AG09309 (cell line): ENCODE results near the gene CHRM2.

ENCODE experiments used
- DNase-seq: peaks from one replicate; pipeline ENCODE4 v3.0.0-alpha.2; 2010; ENCODE audit warnings: low read depth
- H3K4me3 ChIP-seq: 2 replicates; pipeline ENCODE4 v1.5.1; 2011; ENCODE audit warnings: mild to moderate bottlenecking, low read depth, low read length, moderate library complexity; ENCODE audit not compliant: control insufficient read depth
- TF ChIP-seq, protein P1 (sequence below): IDR thresholded peaks from 2 replicates; pipeline ENCODE4 v1.5.1; 2011; ENCODE audit warnings: mild to moderate bottlenecking, low read depth, low read length, inconsistent platforms; ENCODE audit not compliant: insufficient read depth, control insufficient read depth; ENCODE audit errors: missing control alignments

The CHRM2 gene

DNA sequence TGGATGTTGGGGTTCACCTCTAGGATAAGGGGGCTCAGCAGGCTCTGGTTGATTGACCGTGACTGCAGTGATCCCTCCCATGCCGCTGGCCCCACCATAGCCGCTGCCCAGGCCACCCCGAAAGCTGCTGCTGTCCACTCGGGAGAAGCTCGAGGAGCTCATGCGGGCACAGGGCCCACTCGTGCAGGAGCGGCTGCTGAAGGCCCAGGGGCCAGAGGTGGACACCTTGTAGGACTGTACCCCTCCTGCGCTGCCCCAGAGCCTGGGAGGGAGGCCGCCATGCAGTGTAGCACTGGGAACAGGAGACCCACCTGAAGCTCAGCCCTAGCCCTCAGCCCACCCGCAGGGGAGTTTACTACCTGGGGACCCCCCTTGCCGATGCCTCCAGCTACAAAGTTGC lies 70.0 kb downstream of the CHRM2 start:
- no peak for DNase-seq
- TF ChIP-seq, protein P1, sequence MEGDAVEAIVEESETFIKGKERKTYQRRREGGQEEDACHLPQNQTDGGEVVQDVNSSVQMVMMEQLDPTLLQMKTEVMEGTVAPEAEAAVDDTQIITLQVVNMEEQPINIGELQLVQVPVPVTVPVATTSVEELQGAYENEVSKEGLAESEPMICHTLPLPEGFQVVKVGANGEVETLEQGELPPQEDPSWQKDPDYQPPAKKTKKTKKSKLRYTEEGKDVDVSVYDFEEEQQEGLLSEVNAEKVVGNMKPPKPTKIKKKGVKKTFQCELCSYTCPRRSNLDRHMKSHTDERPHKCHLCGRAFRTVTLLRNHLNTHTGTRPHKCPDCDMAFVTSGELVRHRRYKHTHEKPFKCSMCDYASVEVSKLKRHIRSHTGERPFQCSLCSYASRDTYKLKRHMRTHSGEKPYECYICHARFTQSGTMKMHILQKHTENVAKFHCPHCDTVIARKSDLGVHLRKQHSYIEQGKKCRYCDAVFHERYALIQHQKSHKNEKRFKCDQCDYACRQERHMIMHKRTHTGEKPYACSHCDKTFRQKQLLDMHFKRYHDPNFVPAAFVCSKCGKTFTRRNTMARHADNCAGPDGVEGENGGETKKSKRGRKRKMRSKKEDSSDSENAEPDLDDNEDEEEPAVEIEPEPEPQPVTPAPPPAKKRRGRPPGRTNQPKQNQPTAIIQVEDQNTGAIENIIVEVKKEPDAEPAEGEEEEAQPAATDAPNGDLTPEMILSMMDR: no peak
- H3K4me3 ChIP-seq: no peak overlapping the region

DNA sequence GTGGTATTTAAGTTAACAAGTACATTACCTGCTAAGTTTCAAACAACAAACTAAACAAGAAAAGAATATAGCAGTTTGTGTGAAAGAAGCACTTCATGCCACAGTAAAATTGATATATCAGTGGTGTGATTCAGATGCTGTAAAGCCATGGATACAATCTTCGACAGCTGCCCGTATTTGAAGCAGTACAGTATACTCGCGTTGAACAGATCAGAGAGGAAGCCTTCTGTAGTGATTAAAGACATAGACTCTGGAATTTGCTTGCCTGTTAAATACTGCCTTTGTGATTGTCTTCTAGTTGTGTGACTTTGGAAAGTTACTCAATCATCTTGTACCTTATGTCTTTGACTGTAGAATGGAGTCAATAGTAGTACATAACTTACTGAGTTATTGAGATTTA lies 71.7 kb downstream of the CHRM2 start:
- no peak for DNase-seq
- TF ChIP-seq, protein P1: no peak
- H3K4me3 ChIP-seq: no peak overlapping the region

DNA sequence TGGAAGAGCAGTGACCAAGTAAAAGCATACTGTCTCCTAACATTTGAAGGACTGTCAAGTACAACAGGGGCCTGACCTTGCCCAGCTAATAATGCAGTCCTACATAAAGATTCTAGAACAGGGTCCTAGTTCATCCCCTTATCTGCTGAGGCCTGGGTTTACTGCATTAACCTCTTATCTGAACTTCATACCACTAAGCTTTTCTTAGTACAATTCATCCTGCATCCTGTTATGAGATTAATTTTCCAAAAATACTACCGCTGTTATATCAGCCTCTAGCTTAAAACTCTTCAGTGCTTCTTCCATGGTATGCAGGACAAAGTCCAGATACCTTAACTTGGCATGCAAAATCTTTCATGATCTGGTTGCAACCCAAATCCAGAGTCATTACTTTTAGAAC lies 72.5 kb downstream of the CHRM2 start:
- TF ChIP-seq, protein P1: no peak
- DNase-seq: no peak
- no peak overlapping the region for H3K4me3 ChIP-seq

DNA sequence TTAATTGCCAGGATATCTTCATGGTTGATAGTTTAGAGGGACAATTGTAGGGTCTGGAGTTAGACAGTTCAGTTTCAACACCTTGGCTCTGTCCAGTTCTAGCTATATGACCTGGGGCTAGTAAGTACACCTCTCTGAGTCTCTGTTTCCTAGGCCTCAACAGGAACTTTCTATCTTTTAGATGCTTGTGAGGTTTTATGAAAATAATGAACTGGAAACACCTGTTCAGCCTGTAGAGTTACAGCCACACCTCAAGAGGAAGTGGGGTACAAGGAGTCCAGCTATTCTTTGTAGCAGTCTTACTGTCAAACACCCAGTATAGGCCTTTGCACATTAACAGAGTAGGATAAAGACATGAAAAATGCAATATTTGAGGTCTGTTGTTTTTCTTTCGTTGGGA lies 73.4 kb downstream of the CHRM2 start:
- TF ChIP-seq, protein P1: no peak
- DNase-seq: no peak
- no peak overlapping the region for H3K4me3 ChIP-seq

DNA sequence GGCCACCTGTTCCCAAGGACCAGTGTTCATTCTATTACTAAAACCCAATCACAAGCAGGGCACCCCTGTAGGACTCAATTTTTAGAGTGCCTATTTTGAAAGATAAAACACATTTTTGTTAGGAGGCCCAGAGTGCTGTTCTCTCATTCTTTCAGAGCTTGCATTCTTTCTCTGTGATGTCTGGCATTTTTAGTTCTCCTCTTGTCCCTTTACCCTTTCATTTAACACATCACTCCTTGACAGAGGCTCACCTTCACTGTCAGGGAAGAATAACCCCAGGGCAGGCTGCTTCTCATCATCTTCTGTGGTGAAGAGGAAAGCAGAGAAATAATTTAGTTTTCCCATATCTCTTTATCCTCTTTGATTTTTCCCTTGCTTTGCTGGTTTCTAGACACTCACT lies 73.9 kb downstream of the CHRM2 start:
- no peak for DNase-seq
- H3K4me3 ChIP-seq: no peak overlapping the region
- TF ChIP-seq, protein P1: no peak

DNA sequence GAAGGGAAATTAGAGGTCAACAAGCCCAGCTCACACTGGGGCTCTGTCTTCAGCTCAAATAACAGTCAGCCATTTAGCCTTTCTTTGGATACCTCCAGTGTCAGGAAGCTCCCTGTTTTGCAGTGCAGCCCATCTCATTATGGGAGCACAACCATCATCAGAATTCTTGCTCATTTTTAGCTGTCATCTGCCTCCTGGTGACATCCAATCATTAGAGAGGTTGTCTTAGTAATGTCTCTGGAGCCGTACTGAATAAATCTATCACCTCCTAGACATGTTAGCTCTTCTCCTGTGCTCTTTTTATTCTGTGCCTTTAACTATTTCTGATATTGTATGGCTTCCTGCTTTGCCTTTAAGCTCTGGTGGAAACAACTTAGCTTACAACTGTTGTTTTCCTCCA lies 74.5 kb downstream of the CHRM2 start:
- TF ChIP-seq, protein P1: no peak
- no peak overlapping the region for H3K4me3 ChIP-seq
- DNase-seq: no peak

DNA sequence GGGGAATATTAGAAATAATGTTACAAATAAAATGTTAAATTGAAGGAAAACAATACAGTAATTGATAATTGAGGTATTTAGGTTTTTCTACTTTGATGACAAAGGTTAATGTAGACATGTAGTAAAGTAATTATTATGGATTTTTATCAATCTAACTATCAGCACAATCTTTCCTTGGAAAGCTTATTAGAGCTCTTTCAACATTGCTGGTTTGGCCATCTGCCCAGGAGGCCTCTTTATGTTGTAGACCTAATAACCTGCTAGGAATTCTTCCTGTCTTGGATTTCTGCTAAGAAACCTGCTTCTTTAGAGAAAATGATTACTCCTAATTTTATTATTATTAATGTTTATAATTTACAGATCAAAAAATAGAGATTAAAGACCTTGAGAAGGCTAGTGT lies 78.9 kb downstream of the CHRM2 start:
- DNase-seq: no peak
- H3K4me3 ChIP-seq: no peak overlapping the region
- TF ChIP-seq, protein P1: no peak
